Measurements from ENCODE around the gene TMEM150A. TPM values are rescaled to one million over a fixed set of nuclear protein-coding genes. Genes with fewer than 3 reads are reported as not detected.
A peak's percentile ranks its signal among the peaks of the same experiment; 100 is the strongest.

The TMEM150A gene
- total RNA-seq, 4 donors from 2014 or later: 12.9 to 29.4 (median 16.6) TPM

DNA sequence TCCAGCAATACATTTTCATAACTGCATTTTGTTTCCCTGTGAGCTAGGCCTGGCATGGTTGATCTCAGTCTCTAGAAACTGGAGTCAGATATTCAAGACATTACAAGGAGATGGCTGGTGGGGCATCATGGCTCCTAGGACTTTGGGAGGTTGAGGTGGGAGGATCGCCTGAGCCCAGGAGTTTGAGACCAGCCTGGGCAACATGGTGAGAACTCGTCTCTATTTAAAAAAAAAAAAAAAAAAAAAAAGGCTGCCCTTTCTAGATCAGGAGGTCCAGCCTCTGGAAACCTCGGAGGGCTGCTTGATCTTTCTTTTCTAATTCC, 25.5 kb downstream of the TMEM150A start:
- 71 to 73% methylated on average over 3 of the region's 3 CpGs for WGBS, 2 donors
- Histone ChIP-seq H3K4me3 (peak overlapping the region in 1 of 4 donors; percentile 38), H3K4me1 (peaks cover 0 to 37% (median 19%) of the 10 kb centered on the region in 4 donors), H3K27me3 (no peaks in the 10 kb centered on the region), H3K36me3 (no peaks in the 10 kb centered on the region), H3K27ac (peak overlapping the region in 3 of 4 donors; percentile 69 to 78 (median 76)), H3K9me3 (no peaks in the 10 kb centered on the region)
- no peak for DNase-seq (ENCODE audit: low spot score in 2 of 2)
- TF ChIP-seq, protein P1, sequence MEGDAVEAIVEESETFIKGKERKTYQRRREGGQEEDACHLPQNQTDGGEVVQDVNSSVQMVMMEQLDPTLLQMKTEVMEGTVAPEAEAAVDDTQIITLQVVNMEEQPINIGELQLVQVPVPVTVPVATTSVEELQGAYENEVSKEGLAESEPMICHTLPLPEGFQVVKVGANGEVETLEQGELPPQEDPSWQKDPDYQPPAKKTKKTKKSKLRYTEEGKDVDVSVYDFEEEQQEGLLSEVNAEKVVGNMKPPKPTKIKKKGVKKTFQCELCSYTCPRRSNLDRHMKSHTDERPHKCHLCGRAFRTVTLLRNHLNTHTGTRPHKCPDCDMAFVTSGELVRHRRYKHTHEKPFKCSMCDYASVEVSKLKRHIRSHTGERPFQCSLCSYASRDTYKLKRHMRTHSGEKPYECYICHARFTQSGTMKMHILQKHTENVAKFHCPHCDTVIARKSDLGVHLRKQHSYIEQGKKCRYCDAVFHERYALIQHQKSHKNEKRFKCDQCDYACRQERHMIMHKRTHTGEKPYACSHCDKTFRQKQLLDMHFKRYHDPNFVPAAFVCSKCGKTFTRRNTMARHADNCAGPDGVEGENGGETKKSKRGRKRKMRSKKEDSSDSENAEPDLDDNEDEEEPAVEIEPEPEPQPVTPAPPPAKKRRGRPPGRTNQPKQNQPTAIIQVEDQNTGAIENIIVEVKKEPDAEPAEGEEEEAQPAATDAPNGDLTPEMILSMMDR (IDR thresholded peaks at IDR 0.05): no peak
- no peak for TF ChIP-seq POLR2A (IDR thresholded peaks at IDR 0.05)
- no peak for TF ChIP-seq EP300 (IDR thresholded peaks at IDR 0.05)

DNA sequence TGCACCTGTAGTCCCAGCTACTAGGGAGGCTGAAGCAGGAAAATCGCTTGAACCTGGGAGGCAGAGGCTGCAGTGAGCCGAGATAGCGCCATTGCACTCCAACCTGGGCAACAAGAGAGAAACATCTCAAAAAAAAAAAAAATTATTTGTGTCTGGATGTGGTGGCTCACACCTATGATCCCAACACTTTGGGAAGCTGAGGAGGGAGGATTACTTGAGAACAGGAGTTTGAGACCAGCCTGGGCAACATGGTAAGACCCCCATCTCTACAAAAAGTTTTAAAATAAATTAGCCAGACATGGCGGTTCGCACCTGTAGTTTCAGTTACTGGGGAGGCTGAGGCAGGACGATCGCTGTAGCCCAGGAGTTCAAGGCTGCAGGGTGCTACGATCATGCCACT, 26.8 kb downstream of the TMEM150A start:
- H3K4me3 ChIP-seq: no peak overlapping the region
- DNase-seq (ENCODE audit: low spot score in 2 of 2): no peak
- TF ChIP-seq EP300 (IDR thresholded peaks at IDR 0.05) (no peak), POLR2A (IDR thresholded peaks at IDR 0.05) (no peak)
- H3K27ac ChIP-seq: no peak overlapping the region
- no peaks in the 10 kb centered on the region for H3K27me3 ChIP-seq
- WGBS, 2 donors: 78 to 83% methylated on average over 8 of the region's 8 CpGs
- H3K36me3 ChIP-seq: no peaks in the 10 kb centered on the region
- H3K9me3 ChIP-seq: no peaks in the 10 kb centered on the region
- H3K4me1 ChIP-seq: peaks cover 0 to 37% (median 19%) of the 10 kb centered on the region in 4 donors

DNA sequence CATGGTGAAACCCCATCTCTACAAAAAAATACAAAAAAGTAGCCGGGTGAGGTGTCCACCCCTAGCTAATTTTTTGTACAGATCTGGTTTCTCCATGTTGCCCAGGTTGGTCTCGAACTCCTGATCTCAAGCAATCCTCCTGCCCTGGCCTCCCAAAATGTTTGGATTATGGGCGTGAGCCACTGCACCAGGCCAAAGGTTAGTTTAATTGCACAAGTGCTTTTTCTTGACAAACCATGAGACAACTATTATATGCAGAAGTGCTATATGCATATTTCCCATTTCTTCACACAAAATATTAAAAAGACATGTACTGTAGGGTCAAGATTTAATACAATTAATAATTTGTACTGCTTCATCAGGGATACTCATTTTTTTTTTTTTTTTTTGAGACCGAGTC, 36.2 kb downstream of the TMEM150A start:
- H3K4me3 ChIP-seq: no peak overlapping the region
- peaks cover 0 to 6% (median 3%) of the 10 kb centered on the region in 4 donors for H3K4me1 ChIP-seq
- 80 to 87% methylated on average over 4 of the region's 4 CpGs for WGBS, 2 donors
- DNase-seq (ENCODE audit: low spot score in 2 of 2): no peak
- H3K27ac ChIP-seq: no peak overlapping the region
- no peaks in the 10 kb centered on the region for H3K9me3 ChIP-seq
- no peaks in the 10 kb centered on the region for H3K36me3 ChIP-seq
- no peaks in the 10 kb centered on the region for H3K27me3 ChIP-seq
- no peak for TF ChIP-seq EP300 (IDR thresholded peaks at IDR 0.05)
- TF ChIP-seq POLR2A (IDR thresholded peaks at IDR 0.05): no peak
- TF ChIP-seq, protein P1 (IDR thresholded peaks at IDR 0.05): no peak

DNA sequence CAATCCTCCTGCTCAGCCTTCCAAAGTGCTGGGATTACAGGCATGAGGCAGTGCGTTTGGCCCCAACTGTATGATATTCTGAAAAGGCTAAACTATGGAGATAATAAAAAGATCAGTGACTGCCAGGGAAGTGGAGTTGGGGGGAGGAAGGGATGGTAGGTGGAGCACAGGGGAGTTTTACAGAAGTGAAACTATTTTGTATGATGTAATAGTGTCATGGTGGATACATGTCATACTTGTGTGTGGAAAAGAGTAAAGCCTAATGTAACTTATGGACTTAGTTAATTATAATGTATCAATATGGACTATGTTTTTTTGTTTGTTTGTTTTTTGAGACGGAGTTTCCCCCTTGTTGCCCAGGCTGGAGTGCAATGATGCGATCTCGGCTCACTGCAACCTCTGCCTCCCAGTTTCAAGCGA, 38.3 kb downstream of the TMEM150A start:
- peaks cover 0 to 2% (median 0%) of the 10 kb centered on the region in 3 donors for H3K36me3 ChIP-seq
- no peak for DNase-seq (ENCODE audit: low spot score in 2 of 2)
- H3K9me3 ChIP-seq: no peaks in the 10 kb centered on the region
- WGBS, 2 donors: 86 to 87% methylated on average over 5 of the region's 5 CpGs
- H3K27me3 ChIP-seq: no peaks in the 10 kb centered on the region
- peaks cover 0 to 24% (median 17%) of the 10 kb centered on the region in 4 donors for H3K4me1 ChIP-seq
- H3K27ac ChIP-seq: no peak overlapping the region
- H3K4me3 ChIP-seq: no peak overlapping the region
- TF ChIP-seq EP300 (IDR thresholded peaks at IDR 0.05): peak in 1 of 2 donors; percentile 26
- TF ChIP-seq POLR2A (IDR thresholded peaks at IDR 0.05): no peak
- TF ChIP-seq, protein P1 (IDR thresholded peaks at IDR 0.05): no peak

DNA sequence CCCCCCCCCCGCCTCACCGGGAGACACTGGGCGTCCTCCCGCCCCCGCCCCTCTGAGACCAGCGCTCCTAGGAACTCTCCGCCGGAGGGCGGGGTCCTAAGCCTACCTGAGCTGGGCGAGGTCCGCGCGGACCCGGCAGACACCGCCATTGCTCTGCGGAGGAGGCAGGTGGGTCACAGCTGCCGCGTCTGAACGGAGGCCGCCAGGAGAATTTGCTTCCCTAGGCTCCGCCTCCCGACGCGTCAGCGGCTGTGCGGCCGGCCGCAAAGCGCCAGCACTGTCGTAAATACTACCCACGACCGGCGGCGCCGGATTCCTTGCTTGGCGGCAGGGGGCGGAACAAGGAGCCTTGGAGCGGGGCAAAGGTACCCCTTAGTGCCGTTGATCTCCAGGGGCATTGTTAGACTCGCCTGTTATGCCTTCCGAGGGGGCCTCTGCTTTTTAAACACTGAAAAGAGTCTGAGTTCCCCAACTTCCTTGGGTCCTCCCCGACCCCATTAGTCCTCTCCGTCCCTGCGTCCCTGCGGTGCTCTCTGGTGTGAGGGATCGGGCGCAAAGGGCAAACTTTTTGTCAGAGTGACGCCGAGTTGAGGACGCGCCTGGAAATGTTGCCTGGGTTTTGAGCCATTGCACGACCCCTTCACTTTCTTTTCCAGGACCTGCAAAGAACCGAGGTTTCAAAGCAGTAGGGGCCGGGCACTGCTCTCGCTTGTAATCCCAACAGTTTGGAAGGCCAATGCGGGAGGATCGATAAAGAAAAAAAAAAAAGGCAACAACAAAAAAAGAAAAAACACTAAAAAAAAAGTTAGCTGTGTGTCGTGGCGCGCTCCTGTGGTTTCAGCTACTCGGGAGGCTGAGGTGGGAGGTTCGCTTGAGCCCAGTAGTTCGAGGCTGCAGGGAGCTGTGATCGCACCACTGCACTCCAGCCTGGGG, 41.0 kb downstream of the TMEM150A start, which contains the start of gene GGCX:
Gene GGCX, minus strand, starts transcription at position 214 of the 933 bp plus-strand sequence. Its CDS starts 65 bp downstream, at position 149.
- WGBS, 2 donors: 4% methylated on average over 51 to 61 of the region's 64 CpGs
- H3K4me3 ChIP-seq: peak within 1 kb of the TSS; percentile 77 to 89 (median 82)
- TF ChIP-seq, protein P1 (IDR thresholded peaks at IDR 0.05): peak in 4 of 5 experiments; percentile 6 to 85 (median 42)
- peak; percentile 73 to 95 for TF ChIP-seq EP300 (IDR thresholded peaks at IDR 0.05)
- TF ChIP-seq POLR2A (IDR thresholded peaks at IDR 0.05): peak; percentile 69 to 71
- H3K27ac ChIP-seq: peak within 1 kb of the TSS; percentile 80 to 92 (median 90)
- peak; percentile 92 for DNase-seq (ENCODE audit: low spot score in 2 of 2)
- peaks cover 0 to 30% (median 17%) of the 10 kb centered on the region in 4 donors for H3K4me1 ChIP-seq
- peaks cover 0 to 25% (median 0%) of the 10 kb centered on the region in 3 donors for H3K36me3 ChIP-seq
- no peaks in the 10 kb centered on the region for H3K27me3 ChIP-seq
- H3K9me3 ChIP-seq: no peaks in the 10 kb centered on the region

All from tibial nerve (tissue), 4 donors.